GM23248 (cell line): ENCODE measurements around the gene CACNG4. TPM values are rescaled to one million over a fixed set of nuclear protein-coding genes. Genes with fewer than 3 reads are reported as not detected.

Experiments
- DNase-seq: peaks from one replicate; pipeline ENCODE4 v3.0.0-alpha.2; 2015
- H2AFZ ChIP-seq: fragments of 200-600 bp; sonication (generic); 2 replicates; pipeline ENCODE4 v1.6.1; 2016; ENCODE audit warnings: antibody characterized with exemption
- H3F3A ChIP-seq: fragments of 200-600 bp; sonication (generic); 2 replicates; pipeline ENCODE4 v1.6.1; 2016; ENCODE audit warnings: mild to moderate bottlenecking, antibody characterized with exemption, mixed run types; ENCODE audit not compliant: insufficient read depth
- H3K27ac ChIP-seq: fragments of 200-600 bp; sonication (generic); 2 replicates; pipeline ENCODE4 v1.5.1; 2016; ENCODE audit warnings: mild to moderate bottlenecking
- H3K27me3 ChIP-seq: fragments of 200-600 bp; sonication (generic); replicated peaks from 2 replicates; pipeline ENCODE4 v1.6.1; 2016; ENCODE audit warnings: mild to moderate bottlenecking; ENCODE audit not compliant: insufficient read depth
- H3K36me3 ChIP-seq: fragments of 200-600 bp; sonication (generic); 2 replicates; pipeline ENCODE4 v1.6.1; 2016; ENCODE audit warnings: low read depth, mild to moderate bottlenecking
- H3K4me1 ChIP-seq: fragments of 200-600 bp; sonication (generic); 2 replicates; pipeline ENCODE4 v1.6.1; 2016; ENCODE audit warnings: mild to moderate bottlenecking; ENCODE audit not compliant: insufficient read depth
- H3K4me2 ChIP-seq: fragments of 200-600 bp; sonication (generic); one replicate; pipeline ENCODE4 v1.6.1; 2016; ENCODE audit warnings: mild to moderate bottlenecking; ENCODE audit not compliant: unreplicated experiment
- H3K4me3 ChIP-seq: fragments of 200-600 bp; sonication (generic); 2 replicates; pipeline ENCODE4 v1.5.1; 2016; ENCODE audit warnings: mild to moderate bottlenecking
- H3K79me2 ChIP-seq: fragments of 200-600 bp; sonication (generic); 2 replicates; pipeline ENCODE4 v1.6.1; 2016; ENCODE audit warnings: mild to moderate bottlenecking; ENCODE audit not compliant: insufficient read depth
- H3K9ac ChIP-seq: fragments of 200-600 bp; sonication (generic); 2 replicates; pipeline ENCODE4 v1.6.1; 2016; ENCODE audit warnings: mild to moderate bottlenecking
- H3K9me2 ChIP-seq: fragments of 200-600 bp; sonication (generic); 2 replicates; pipeline ENCODE4 v1.6.1; 2016; ENCODE audit warnings: mixed run types, mild to moderate bottlenecking, moderate library complexity; ENCODE audit not compliant: insufficient read depth
- H3K9me3 ChIP-seq: fragments of 200-600 bp; sonication (generic); one replicate; pipeline ENCODE4 v1.6.1; 2017; ENCODE audit warnings: low read depth
- H4K20me1 ChIP-seq: fragments of 200-600 bp; sonication (generic); 2 replicates; pipeline ENCODE4 v1.6.0; 2016; ENCODE audit not compliant: insufficient read depth
- EZH2 ChIP-seq: fragments of 200-600 bp; sonication (generic); IDR thresholded peaks from 2 replicates; pipeline ENCODE4 v1.6.1; 2018; ENCODE audit warnings: antibody characterized with exemption, mild to moderate bottlenecking; ENCODE audit not compliant: insufficient read depth, poor library complexity, severe bottlenecking
- EZH2phosphoT487 ChIP-seq: fragments of 200-600 bp; sonication (generic); IDR thresholded peaks from 2 replicates; pipeline ENCODE4 v1.6.1; 2018; ENCODE audit warnings: antibody characterized with exemption, moderate library complexity, mild to moderate bottlenecking, low read depth; ENCODE audit not compliant: insufficient read depth
- WGBS, 2 experiments: methylation state at CpG; one replicate each; pipeline ENCODE4 v1.1.6; 2015 to 2017; ENCODE audit warnings: low lambda C conversion rate in 2 of 2, low coverage in 1 of 2; ENCODE audit errors: missing lambda C conversion rate in 2 of 2; 5-methylcytosine and 5-hydroxymethylcytosine counted together
- in situ Hi-C: fragments of 300-500 bp; cut with MboI; formaldehyde crosslinking; loops from 2 replicates; pipeline ENCODE4 v1.15.0; 2020
- polyA plus RNA-seq: library from polyadenylated mRNA; unstranded; fragments of >200 nt; fragmentation: Nextera tagmentation; extraction: Ambion mirVana; gene quantifications from 2 replicates; pipeline ENCODE4 v1.2.1, GENCODE V29; 2016
- total RNA-seq: library from RNA; depleted of rRNA; stranded (reverse); fragments of >200 nt; shearing (Covaris generic); gene quantifications from 2 replicates; pipeline ENCODE4 v1.2.3, GENCODE V29; 2014; rRNA removed

Gene CACNG4
- total RNA-seq (not detected in 2 replicates), polyA plus RNA-seq (not detected in 2 replicates)

- peaks cover 74% of the 10 kb centered on the region for H3K27me3 ChIP-seq
- H3F3A ChIP-seq = no peaks in the 10 kb centered on the region
- in situ Hi-C loops = no loop called here
- H3K4me1 ChIP-seq = no peaks in the 10 kb centered on the region
- no peak within 1 kb of the TSS for H3K27ac ChIP-seq
- H3K79me2 ChIP-seq = no peaks in the 10 kb centered on the region
- H2AFZ ChIP-seq = no peak within 1 kb of the TSS
- no peak for TF ChIP-seq EZH2phosphoT487
- peak; percentile 77 for TF ChIP-seq EZH2
- DNase-seq = no peak
- 6 to 9% methylated on average over 13 to 34 of the region's 71 CpGs for WGBS, 2 experiments
- H3K36me3 ChIP-seq = no peaks in the 10 kb centered on the region
- no peak within 1 kb of the TSS for H3K9ac ChIP-seq
- no peak within 1 kb of the TSS for H3K4me2 ChIP-seq
- H3K9me2 ChIP-seq = no peaks in the 10 kb centered on the region
- H3K9me3 ChIP-seq = no peaks in the 10 kb centered on the region
- H3K4me3 ChIP-seq = peak within 1 kb of the TSS; percentile 35; the same call in 1 of the 2 replicates
- no peaks in the 10 kb centered on the region for H4K20me1 ChIP-seq
Observed at GRCh38 chr17:66963909-66964771, at the start of gene CACNG4. TSS of gene CACNG4 (plus strand) at chr17:66964707. CDS start at chr17:66964912, 205 bp downstream.

GRCh38 chr17:66915204-66915611, 49.3 kb upstream of the CACNG4 start:
- H3K4me1 ChIP-seq = no peaks in the 10 kb centered on the region
- 63 to 74% methylated on average over 6 to 7 of the region's 7 CpGs for WGBS, 2 experiments
- no peaks in the 10 kb centered on the region for H3K9me3 ChIP-seq
- H3K27me3 ChIP-seq = peaks cover 33% of the 10 kb centered on the region
- H3K79me2 ChIP-seq = no peaks in the 10 kb centered on the region
- H3K4me2 ChIP-seq = no peak overlapping the region
- in situ Hi-C loops = loop anchor here (25.0 kb wide), 1 partner anchor 703 kb away; no protein-coding TSS in a partner anchor
- no peak overlapping the region for H3K4me3 ChIP-seq
- H2AFZ ChIP-seq = no peak overlapping the region
- no peaks in the 10 kb centered on the region for H3F3A ChIP-seq
- no peaks in the 10 kb centered on the region for H4K20me1 ChIP-seq
- TF ChIP-seq EZH2phosphoT487 (no peak), EZH2 (no peak)
- no peaks in the 10 kb centered on the region for H3K9me2 ChIP-seq
- H3K27ac ChIP-seq = no peak overlapping the region
- H3K9ac ChIP-seq = no peak overlapping the region
- peak; percentile 42 for DNase-seq
- H3K36me3 ChIP-seq = no peaks in the 10 kb centered on the region

- Histone ChIP-seq H3K4me3 (no peak overlapping the region), H3F3A (no peaks in the 10 kb centered on the region), H2AFZ (no peak overlapping the region), H3K4me1 (no peaks in the 10 kb centered on the region), H4K20me1 (no peaks in the 10 kb centered on the region), H3K27ac (no peak overlapping the region), H3K9me3 (no peaks in the 10 kb centered on the region), H3K79me2 (no peaks in the 10 kb centered on the region), H3K4me2 (no peak overlapping the region), H3K36me3 (no peaks in the 10 kb centered on the region), H3K9ac (no peak overlapping the region), H3K9me2 (no peaks in the 10 kb centered on the region), H3K27me3 (peaks cover 33% of the 10 kb centered on the region)
- TF ChIP-seq EZH2phosphoT487 (no peak), EZH2 (no peak)
- 58 to 68% methylated on average over 11 of the region's 11 CpGs for WGBS, 2 experiments
- in situ Hi-C loops = loop anchor here (25.0 kb wide), 1 partner anchor 703 kb away; no protein-coding TSS in a partner anchor
- DNase-seq = no peak
Observed at GRCh38 chr17:66915792-66916191, 48.7 kb upstream of the CACNG4 start.

- no peaks in the 10 kb centered on the region for H3K79me2 ChIP-seq
- H3F3A ChIP-seq = no peaks in the 10 kb centered on the region
- H3K27me3 ChIP-seq = peaks cover 31% of the 10 kb centered on the region
- DNase-seq = no peak
- 45 to 53% methylated on average over 1 of the region's 1 CpG for WGBS, 2 experiments
- H2AFZ ChIP-seq = no peak overlapping the region
- H3K9me2 ChIP-seq = no peaks in the 10 kb centered on the region
- no peaks in the 10 kb centered on the region for H4K20me1 ChIP-seq
- no peak overlapping the region for H3K4me2 ChIP-seq
- H3K9me3 ChIP-seq = no peaks in the 10 kb centered on the region
- H3K4me1 ChIP-seq = no peaks in the 10 kb centered on the region
- TF ChIP-seq EZH2 = no peak
- no peak for TF ChIP-seq EZH2phosphoT487
- H3K27ac ChIP-seq = no peak overlapping the region
- in situ Hi-C loops = loop anchor here (25.0 kb wide), 1 partner anchor 705 kb away; no protein-coding TSS in a partner anchor
- H3K36me3 ChIP-seq = no peaks in the 10 kb centered on the region
- no peak overlapping the region for H3K9ac ChIP-seq
- no peak overlapping the region for H3K4me3 ChIP-seq
Observed at GRCh38 chr17:66916946-66917345, 47.6 kb upstream of the CACNG4 start.
